Measurements from ENCODE around the gene GRIA2. TPM values are rescaled to one million over a fixed set of nuclear protein-coding genes. Genes with fewer than 3 reads are reported as not detected.

GRIA2 gene
- total RNA-seq, 1 experiment from 2014 or later, result not detected

GRCh38 chr4:157219711-157220370, 687 bp upstream of the GRIA2 start:
- H3F3A ChIP-seq (ENCODE audit: insufficient read depth, low read depth), result no peaks in the 10 kb centered on the region
- ChIA-PET POLR2A (ENCODE audit: unreplicated experiment) (no interaction called here), CTCF (interaction anchor here (0.7 kb wide), 1 partner anchor 595 kb away, joined by 3 read pairs; no protein-coding TSS in a partner anchor)
- H4K20me1 ChIP-seq (ENCODE audit: insufficient read depth), result no peaks in the 10 kb centered on the region
- H3K36me3 ChIP-seq (ENCODE audit: low read depth), result no peaks in the 10 kb centered on the region
- H3K27me3 ChIP-seq (ENCODE audit: insufficient read depth, low read depth), result no peaks in the 10 kb centered on the region
- H3K4me2 ChIP-seq, result peak overlapping the region; percentile 53; the same call in 1 of the 2 replicates
- no peak overlapping the region; the same call in 1 of the 2 replicates for H3K4me3 ChIP-seq
- H3K4me1 ChIP-seq (replicated peaks; ENCODE audit: insufficient read depth), result no peaks in the 10 kb centered on the region
- H2AFZ ChIP-seq, result no peak overlapping the region
- H3K9me2 ChIP-seq (ENCODE audit: insufficient read depth), result no peaks in the 10 kb centered on the region
- intact Hi-C loops (cut with micrococcal nuclease; ENCODE audit: unreplicated experiment), result loop anchor here (10.0 kb wide), 1 partner anchor 955 kb away; the partner anchor contains the start of gene GASK1B
- no peak overlapping the region for H3K27ac ChIP-seq
- DNase-seq, result no peak
- TF ChIP-seq, protein P1, sequence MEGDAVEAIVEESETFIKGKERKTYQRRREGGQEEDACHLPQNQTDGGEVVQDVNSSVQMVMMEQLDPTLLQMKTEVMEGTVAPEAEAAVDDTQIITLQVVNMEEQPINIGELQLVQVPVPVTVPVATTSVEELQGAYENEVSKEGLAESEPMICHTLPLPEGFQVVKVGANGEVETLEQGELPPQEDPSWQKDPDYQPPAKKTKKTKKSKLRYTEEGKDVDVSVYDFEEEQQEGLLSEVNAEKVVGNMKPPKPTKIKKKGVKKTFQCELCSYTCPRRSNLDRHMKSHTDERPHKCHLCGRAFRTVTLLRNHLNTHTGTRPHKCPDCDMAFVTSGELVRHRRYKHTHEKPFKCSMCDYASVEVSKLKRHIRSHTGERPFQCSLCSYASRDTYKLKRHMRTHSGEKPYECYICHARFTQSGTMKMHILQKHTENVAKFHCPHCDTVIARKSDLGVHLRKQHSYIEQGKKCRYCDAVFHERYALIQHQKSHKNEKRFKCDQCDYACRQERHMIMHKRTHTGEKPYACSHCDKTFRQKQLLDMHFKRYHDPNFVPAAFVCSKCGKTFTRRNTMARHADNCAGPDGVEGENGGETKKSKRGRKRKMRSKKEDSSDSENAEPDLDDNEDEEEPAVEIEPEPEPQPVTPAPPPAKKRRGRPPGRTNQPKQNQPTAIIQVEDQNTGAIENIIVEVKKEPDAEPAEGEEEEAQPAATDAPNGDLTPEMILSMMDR (conservative IDR thresholded peaks at IDR 0.05), result no peak
- no peak for TF ChIP-seq EZH2 (IDR thresholded peaks at IDR 0.05; ENCODE audit: low read depth)
- H3K9me3 ChIP-seq (ENCODE audit: insufficient read depth, low read depth), result no peaks in the 10 kb centered on the region
- no peaks in the 10 kb centered on the region for H3K79me2 ChIP-seq (ENCODE audit: low read depth)
- no TSS peak for BruUV-seq (replicated peaks)

- no peaks in the 10 kb centered on the region for H3K79me2 ChIP-seq (ENCODE audit: low read depth)
- H4K20me1 ChIP-seq (ENCODE audit: insufficient read depth), result no peaks in the 10 kb centered on the region
- ChIA-PET POLR2A (ENCODE audit: unreplicated experiment) (interaction anchor here (0.6 kb wide), 1 partner anchor 550 kb away, joined by 4 read pairs; no protein-coding TSS in a partner anchor), CTCF (no interaction called here)
- TF ChIP-seq EZH2 (IDR thresholded peaks at IDR 0.05; ENCODE audit: low read depth), result no peak
- TF ChIP-seq, protein P1 (conservative IDR thresholded peaks at IDR 0.05), result no peak
- no peaks in the 10 kb centered on the region for H3K4me1 ChIP-seq (replicated peaks; ENCODE audit: insufficient read depth)
- intact Hi-C loops (cut with micrococcal nuclease; ENCODE audit: unreplicated experiment), result loop anchor here (10.0 kb wide), 1 partner anchor 953 kb away; the partner anchor contains the start of gene GASK1B
- no peaks in the 10 kb centered on the region for H3K27me3 ChIP-seq (ENCODE audit: insufficient read depth, low read depth)
- no peaks in the 10 kb centered on the region for H3K9me3 ChIP-seq (ENCODE audit: insufficient read depth, low read depth)
- H3K36me3 ChIP-seq (ENCODE audit: low read depth), result no peaks in the 10 kb centered on the region
- no peak overlapping the region for H2AFZ ChIP-seq
- H3K27ac ChIP-seq, result no peak overlapping the region
- H3K4me3 ChIP-seq, result no peak overlapping the region
- no peaks in the 10 kb centered on the region for H3K9me2 ChIP-seq (ENCODE audit: insufficient read depth)
- H3F3A ChIP-seq (ENCODE audit: insufficient read depth, low read depth), result no peaks in the 10 kb centered on the region
- no peak overlapping the region for H3K4me2 ChIP-seq
- no peak for DNase-seq
- BruUV-seq (replicated peaks), result no TSS peak
Measured at GRCh38 chr4:157221426-157221894, 932 bp downstream of the GRIA2 start.

GRCh38 chr4:157221895-157222770, 1.6 kb downstream of the GRIA2 start:
- intact Hi-C loops (cut with micrococcal nuclease; ENCODE audit: unreplicated experiment), result loop anchor here (10.0 kb wide), 1 partner anchor 953 kb away; the partner anchor contains the start of gene GASK1B
- DNase-seq, result no peak
- ChIA-PET POLR2A (ENCODE audit: unreplicated experiment) (interaction anchor here (0.6 kb wide), 1 partner anchor 551 kb away, joined by 4 read pairs; no protein-coding TSS in a partner anchor), CTCF (no interaction called here)
- no peaks in the 10 kb centered on the region for H3K36me3 ChIP-seq (ENCODE audit: low read depth)
- H3K27me3 ChIP-seq (ENCODE audit: insufficient read depth, low read depth), result no peaks in the 10 kb centered on the region
- TF ChIP-seq, protein P1 (conservative IDR thresholded peaks at IDR 0.05), result no peak
- no peak for TF ChIP-seq EZH2 (IDR thresholded peaks at IDR 0.05; ENCODE audit: low read depth)
- H2AFZ ChIP-seq, result no peak overlapping the region
- no peak overlapping the region for H3K27ac ChIP-seq
- H3K9me2 ChIP-seq (ENCODE audit: insufficient read depth), result no peaks in the 10 kb centered on the region
- no peak overlapping the region for H3K4me3 ChIP-seq
- H3K9me3 ChIP-seq (ENCODE audit: insufficient read depth, low read depth), result no peaks in the 10 kb centered on the region
- H3K4me1 ChIP-seq (replicated peaks; ENCODE audit: insufficient read depth), result no peaks in the 10 kb centered on the region
- no peaks in the 10 kb centered on the region for H3K79me2 ChIP-seq (ENCODE audit: low read depth)
- no TSS peak for BruUV-seq (replicated peaks)
- H3K4me2 ChIP-seq, result no peak overlapping the region
- H3F3A ChIP-seq (ENCODE audit: insufficient read depth, low read depth), result no peaks in the 10 kb centered on the region
- no peaks in the 10 kb centered on the region for H4K20me1 ChIP-seq (ENCODE audit: insufficient read depth)
